NCI-H2081 (cell line): ENCODE results near the gene ORC3.
"Not testable (repeated sequence)": the region's sequence is repeated elsewhere in the genome, so short reads cannot be mapped to it uniquely, and the experiment has no call there.

Experiments used
- DNase-seq, 2 experiments: peaks; one replicate each; lab custom pipeline; 2025; lab: John Stamatoyannopoulos, UW

ORC3 gene

DNA sequence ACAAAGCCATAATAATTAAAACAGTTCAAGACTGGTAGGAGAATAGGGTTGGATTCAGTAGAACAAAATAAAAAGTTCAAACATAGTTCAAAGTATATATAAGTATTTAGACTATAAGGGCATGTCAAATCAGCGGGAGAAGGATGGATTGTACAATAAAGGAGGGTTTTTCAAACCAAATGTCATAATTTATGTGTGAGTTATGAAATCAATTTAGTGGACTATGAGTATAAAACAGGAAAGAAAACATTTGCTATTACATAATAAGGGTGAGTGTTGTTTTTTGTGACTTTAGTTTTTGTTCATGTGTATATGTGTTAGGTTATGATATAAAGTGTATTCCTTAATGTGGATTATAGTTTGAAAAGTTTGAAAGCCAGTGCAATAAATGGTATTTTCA, 10.6 kb downstream of the ORC3 start:
- DNase-seq = no peak

DNA sequence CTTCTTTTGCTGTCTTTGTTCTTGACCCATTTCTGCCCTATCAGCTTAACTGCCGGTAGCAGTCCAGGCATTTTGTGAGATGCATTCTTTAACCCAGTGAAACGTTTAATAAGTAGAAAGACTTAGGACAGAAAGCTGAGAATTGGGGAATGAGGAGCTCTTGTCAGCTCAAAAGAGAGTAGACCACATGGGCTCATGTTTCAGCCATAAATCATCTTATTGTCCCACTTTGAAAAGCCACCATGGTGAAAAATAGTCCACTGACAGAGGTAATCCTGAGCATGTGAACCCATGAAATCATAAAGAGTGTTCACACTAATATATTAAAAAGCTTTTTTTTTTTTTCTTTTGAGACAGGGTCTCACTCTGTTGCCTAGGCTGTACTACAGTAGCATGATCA, 16.3 kb downstream of the ORC3 start:
- no peak for DNase-seq

DNA sequence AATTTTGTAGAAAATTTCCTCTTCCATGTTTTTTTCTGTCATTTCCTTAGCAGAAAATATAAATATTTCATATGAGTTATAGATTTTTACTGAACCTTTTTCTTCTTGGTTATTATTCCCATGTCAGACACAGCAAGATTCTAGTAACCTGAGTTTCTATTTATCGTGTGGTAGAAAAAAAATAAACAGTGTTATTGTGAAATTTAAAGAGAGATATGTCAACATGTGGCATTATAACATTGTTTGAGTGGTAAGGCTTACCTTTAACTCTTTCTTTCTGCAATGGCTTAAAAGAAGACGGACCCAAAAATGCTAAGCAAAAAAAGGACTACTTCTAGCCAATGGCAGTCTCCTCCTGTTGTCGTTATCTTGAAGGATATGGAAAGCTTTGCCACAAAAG, 18.9 kb downstream of the ORC3 start:
- DNase-seq = no peak

DNA sequence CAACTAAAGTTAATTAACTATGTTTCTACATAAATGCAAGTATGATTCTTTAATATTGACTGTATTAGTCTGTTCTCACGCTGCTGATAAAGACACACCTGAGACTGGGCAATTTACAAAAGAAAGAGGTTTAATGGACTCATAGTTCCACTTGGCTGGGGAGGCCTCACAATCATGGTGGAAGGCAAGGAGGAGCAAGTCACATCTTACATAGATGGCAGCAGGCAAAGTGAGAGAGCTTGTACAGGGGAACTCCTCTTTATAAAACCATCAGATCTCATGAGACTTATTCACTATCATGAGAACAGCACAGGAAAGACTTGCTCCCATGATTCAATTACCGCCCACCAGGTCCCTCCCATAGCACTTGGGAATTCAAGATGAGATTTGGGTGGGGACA, 23.1 kb downstream of the ORC3 start:
- not testable (repeated sequence) for DNase-seq

DNA sequence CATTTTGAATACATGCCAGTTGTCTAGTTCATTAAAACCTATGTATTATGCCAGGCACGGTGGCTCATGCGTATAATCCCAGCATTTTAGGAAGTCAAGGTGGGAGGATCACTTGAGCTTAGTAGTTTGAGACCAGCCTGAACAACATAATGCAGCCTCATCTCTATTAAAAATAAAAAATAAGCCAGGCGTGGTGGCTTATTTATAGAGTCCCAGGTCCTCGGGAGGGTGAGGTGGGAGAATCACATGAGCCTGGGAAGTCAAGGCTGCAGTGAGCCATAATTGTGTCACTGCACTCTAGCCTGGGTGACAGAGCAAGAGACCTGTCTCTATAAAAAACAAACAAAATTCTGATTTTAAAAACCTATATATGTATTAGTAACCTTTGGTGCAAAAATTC, 27.5 kb downstream of the ORC3 start:
- no peak for DNase-seq

DNA sequence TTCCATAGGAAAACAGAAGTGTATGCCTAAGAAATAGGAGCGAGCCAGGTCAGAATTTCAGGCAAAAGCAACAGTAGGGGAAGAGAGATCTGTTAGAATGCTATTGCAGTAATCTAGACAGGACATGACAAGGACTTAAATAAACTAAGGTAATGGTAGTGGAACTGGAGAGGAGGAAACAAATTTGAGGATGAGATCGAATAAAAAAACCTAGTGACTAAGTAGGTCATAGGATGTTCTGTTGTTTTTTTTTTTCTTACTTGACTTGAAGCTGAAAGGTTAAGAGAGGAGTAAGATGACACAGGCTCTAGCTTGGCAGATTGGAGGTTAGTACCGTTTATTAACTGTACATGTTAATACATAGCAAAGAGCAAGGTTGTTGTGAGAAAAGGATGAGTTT, 28.6 kb downstream of the ORC3 start:
- DNase-seq = no peak

DNA sequence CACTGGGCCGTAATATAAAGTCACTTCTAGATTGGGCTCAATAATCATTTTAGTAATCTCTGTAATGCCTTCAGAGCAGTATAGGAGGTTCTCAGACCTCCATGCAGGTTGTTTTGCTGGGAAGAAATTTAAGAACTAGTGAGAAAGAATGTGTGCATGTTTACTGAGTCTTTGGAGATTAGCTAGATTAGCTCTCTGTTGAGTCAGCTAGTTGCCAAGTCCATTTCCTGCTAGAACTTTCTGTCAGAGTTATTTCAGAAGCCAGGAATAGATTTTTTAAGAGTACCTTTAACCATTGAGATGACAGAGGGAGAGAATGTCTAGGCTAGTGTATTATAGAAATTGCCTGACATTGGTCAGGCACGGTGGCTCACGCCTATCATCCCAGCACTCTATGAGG, 33.3 kb downstream of the ORC3 start:
- no peak for DNase-seq

DNA sequence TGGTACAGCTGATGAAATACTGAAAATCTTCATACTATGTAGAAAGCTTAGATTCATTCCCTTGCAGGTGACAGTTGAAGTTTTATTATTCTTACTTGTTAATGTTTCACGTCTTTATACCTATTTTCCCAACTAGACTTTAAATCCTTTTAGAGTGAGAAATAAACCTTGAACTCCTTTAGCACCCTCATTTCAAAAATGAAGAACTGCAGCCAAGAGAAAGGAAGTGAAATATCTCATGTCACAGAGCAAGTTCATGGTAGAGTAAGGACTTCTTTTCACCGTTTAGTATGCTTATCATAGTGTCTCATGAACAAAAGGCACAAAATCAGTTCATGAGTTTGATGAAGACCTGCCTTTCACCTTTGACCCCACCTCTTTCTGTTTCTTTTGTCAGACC, 38.5 kb downstream of the ORC3 start:
- no peak for DNase-seq

DNA sequence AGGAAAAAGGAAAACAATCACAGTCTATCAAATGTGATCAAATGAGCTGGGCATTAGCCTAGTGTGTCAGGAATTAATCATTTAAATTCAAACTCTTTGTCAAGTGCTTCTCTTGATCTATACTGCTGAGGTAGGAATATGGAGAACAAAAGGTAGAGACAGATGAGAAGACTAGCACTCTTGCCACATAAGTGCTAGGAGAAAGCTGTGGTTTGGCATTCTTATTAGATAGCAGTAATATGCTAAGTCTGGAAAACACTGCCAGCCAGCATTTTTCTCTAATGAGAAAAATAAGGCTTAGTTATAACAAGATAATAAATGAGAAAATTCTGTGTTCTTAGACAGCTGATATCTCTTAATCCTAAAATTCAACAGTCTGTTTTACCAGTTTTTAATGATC, 38.9 kb downstream of the ORC3 start:
- no peak for DNase-seq

DNA sequence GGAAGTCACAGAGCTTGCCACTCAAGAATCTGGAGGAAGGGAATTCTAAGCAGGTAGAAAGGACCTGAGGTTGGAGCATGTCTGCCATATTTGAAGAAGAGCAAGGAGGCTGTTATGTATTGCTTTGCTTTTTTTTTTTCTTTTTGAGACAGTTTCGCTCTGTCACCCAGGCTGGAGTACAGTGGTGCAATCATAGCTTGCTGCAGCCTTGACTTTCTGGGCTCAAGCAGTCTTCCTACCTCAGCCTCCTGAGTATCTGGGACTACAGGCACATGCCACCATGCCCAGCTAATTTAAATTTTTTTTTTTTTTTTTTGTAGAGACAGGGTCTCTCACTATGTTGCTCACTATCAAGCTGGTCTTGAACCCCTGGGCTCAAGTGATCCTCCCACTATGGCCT, 40.8 kb downstream of the ORC3 start:
- DNase-seq = no peak

DNA sequence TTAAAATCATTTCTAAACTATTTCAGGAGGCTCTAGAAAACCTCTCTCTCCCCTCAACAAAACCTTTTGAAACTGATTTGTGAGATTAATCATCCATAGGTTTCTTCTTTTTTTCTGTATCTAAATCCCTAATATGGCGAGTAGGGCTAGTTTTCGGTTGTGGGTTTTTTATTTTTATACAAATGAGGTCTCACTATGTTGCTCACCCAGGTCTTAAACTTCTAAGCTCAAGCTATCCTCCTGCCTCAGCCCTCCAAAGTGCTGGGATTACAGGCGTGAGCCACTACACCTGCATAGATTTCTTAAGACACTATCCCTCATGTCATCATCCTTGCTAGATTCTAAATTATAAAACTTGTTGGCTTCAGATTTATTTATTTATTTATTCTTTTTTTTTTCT, 43.9 kb downstream of the ORC3 start:
- DNase-seq = no peak

DNA sequence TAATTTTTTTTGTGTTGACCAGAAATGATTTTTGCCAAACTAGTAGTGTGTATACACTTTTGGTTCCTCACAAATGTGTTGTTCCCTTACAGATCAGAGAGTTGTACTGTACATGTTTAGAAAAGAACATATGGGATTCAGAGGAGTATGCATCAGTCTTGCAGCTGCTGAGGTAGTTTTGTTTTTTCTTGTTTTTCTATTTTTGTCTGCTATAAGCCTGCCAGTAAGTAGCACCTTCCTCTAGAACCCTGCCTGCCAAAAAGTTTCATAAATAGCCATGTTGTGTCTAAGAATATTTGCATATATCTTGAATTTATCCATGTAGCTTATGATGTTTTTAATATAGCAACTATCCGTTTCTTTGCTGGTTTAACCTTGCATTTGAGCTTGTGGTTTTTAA, 46.4 kb downstream of the ORC3 start:
- no peak for DNase-seq

DNA sequence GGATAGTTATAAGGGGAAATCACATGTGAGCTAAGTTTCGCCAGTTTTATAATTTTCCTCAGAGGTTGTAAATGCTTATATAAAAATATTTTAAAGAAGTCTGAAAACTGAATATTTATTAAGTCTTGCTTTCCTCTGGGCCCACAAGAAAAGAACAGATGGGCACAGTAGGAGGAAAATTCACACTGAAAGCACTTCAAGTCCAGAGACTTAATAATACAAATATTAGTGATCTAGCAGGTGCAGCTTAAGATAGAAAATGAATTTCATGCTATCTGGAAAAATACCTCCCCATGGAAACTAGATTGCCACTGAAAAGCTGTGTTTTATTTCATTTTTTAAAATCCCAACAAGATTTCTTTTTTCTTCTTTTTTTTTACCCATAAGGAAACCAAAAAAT, 47.2 kb downstream of the ORC3 start:
- DNase-seq = no peak

DNA sequence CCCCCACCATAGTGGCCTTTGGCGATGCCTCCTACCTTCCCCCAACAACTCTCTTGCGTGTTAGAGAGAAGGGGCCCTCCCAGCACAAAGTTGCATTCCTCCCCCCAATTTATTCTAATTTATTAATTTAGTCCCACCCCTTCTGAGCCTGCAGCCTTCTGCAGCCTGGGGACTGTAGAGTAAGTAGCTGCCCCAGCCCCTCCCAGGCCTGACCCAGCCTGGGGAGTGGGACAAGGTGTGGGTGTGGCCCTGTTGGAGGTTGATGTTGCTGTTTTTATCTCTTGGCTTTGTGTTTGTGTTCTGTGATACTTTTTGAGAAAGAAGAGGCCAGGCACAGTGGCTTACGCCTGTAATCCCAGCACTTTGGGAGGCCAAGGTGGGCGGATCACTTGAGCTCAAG, 49.4 kb downstream of the ORC3 start:
- DNase-seq = no peak

DNA sequence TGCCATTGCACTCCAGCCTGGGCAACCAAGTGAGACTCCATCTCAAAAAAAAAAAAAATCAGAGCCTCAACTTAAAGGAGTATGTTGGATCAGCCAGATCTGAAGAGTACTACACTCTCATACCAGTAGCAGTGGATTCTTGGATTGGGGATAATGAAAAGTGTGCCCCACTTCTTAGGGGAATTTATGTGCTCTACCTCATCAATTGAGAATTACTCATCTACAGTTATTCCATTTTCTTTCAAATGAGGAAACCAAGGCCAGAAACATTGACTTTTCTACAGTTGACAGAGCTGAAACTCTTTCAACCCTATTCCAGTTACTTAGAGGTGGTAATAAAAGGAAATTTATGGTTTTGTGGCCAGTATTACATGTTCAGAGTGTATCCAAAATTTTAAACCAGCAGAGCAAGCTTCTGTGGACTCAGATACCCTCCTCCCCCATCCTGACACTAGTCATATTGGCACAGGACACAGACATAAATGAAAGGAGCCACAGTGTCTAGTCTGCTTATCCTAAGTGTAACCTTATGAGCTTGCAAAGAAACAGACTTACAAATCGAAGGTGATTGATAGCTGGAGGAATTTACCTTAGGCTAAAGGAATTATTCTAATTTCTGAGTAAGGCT, 51.2 kb downstream of the ORC3 start:
- DNase-seq = no peak

DNA sequence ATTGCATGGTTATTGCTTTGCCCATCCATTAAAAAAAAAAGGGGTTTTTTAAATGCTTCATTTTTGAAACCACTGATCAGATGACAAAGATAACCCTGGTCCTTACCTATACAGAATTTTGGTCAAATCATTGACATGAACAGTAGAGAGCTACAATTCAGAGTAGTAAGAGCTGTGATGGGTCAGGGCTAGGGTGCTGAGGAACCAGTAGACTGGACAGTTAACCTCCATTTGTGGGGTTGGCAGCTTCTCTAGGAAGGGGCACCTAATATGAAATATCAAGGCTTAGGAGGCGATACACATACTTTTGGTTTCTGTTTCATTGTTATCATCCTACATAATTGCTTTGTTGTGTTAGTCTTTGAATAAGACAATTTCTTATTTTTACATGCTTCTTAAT, 55.1 kb downstream of the ORC3 start:
- no peak for DNase-seq

DNA sequence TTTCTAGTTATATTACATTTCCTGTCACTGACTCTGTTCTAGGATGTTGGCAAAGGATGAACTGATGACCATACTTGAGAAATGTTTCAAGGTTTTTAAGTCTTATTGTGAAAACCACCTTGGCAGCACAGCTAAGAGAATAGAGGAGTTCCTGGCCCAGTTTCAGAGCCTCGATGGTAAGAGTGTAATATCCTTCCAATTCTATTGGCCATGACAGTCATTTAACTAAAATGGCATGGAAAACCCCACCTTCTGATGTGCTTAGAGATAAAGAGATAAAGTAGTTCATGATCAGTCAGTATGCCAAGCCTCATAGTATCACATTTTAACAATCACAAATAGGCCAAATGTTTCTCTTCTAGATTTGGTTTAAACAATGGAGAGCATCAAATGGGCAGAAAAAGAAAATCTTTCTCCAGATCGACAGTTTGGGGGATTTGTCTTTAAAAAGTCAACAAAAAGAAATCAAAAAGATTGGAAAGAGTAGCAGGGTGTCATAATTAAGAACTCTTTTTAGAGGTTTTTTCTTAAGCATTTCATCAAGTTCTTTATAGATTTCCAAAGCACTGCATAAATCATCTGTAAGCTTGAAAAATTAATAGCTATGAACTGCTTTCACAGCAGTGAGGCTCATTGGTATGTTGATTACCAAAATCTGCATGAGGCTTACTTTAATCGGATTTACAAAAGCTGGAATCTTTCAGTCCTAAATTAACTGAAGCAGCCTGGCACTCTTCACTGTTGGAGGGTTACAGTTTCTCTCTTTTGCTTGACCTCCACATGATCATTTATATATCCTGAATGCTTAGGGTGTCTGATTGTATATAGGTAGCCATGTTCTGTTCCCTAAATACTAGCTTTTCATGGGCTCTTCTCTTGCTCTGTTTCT, 63.4 kb downstream of the ORC3 start:
- no peak for DNase-seq

DNA sequence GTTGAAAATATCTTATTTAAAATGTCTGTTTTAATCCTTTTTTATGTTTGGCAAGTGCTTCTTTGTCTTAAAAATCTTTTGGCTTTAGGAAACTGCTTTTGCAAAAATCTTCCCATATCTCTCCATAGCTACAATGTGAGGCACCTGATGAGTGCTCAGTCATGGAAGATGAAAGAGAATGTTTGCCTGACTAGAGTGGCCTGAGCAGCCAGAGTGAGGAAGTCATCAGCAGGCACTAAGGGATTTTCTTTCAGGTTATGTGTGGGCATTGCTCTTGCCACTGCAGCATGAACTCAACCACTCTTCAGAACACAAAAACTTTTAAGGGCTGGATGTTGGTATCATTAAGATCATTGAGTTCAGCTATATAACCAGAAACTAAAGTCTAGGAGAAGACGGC, 64.2 kb downstream of the ORC3 start:
- no peak for DNase-seq

DNA sequence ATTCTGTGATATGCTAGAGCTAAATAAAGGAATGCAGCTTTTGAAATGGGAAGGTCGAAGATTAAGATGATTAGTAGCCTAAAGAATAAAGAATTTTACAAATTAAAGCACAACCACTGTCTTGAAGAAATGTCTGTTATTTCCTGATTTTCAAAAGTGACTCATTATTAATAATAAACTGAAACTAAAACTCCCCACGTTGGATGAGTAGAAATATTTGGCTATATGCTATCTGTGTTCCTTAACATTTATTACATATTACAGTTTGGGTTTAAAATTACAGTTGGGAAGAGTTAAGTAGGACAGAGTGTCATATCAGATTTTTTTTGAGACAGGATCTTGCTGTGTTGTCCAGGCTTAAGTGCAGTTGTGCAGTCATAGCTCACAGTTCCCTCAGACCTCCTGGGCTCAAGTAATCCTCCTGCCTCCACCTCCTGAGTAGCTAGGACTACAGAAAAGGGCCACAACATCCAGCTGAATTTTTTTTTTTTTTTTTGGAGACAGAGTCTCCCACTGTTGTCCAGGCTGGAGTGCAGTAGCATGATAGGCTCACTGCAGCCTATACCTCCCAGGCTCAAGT, 65.0 kb downstream of the ORC3 start:
- no peak for DNase-seq

DNA sequence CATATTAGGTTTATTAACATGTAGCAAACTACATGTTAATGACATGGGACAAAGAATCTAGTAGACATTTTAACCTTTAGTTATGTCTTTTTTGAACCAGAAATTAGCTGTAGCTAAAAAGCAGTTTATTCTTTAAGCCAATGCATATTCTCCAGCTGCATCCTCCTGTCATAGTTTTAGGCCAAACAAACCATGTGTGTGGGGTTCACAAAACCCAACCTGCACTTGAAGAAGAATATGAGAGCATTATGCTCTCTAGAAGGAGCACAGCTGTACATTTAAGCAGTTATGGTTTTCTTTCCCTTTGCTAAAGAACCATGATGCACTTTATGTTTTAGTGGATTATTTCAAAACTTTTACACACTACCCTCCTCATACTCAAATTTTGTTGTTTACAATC, 65.9 kb downstream of the ORC3 start:
- DNase-seq = no peak

DNA sequence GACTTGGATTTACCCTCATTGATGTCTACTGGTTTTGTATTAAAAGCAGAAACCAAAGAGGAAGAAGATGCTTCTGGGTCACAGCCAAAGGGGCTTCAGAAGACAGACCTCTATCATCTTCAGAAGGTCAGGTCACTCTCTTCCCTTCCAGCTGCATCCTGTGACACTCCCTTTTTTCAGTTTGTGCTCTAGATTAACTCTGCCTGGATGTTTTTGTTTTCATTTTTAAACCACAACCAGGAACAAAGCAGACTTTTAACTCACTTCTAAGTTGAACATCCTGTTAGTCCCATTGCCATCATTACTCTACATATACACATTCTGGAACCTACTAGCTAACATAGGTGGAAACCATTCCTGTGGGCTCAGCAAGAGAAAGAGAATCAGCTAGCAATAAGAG, 66.9 kb downstream of the ORC3 start:
- DNase-seq = no peak

DNA sequence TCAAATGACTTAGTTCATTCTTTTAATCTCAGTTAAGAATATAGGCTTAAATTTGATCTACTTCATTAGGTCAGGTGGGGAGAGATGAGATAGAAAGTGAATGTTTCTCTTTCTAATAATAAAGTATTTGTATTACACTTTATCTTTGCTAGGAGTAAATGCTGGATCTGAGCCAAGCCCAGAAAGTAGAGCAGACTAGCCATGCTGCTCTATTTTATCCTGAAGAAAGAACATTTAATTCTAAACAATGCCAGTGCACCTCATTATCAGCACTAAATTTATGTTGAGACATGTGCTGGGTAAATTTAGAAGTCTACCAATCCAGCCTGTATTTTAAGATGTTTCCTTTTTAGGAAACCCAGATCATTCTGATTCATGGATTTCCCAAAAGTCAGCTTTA, 68.6 kb downstream of the ORC3 start:
- no peak for DNase-seq

DNA sequence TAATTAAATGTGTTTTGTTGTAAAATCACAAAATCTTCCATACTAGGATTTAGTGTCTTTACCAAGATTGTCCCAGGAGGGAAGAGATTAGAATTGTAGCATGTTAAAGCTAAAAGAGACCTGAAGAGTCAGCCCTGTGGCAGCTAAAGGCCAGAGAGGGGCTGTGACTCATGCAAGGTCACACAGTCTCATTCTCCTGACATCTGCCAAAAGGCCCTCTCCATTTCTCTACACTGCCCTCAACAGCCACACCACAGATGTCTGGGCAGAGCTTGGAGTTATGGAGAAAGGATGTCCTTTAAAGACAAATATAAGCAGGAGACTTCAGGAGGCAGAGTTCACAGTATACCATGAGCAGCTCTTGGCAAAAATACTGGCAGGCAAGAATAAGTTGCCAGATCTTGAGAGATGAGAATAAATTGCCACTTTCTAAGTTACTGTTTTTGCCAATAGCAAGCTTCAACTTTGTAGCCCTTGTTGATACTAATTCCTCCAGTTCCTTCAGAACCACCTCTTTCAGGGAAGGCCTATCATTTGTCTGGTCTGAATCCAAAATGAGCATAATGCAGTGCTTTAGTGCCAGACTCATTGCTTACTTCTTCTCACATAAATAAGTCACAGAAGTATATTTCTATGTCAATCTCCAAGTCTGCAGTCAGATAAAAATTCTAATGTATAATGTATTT, 70.4 kb downstream of the ORC3 start:
- no peak for DNase-seq
